HepG2 (cell line): ENCODE measurements around the gene GDF11. TPM values are rescaled to one million over a fixed set of nuclear protein-coding genes. Genes with fewer than 3 reads are reported as not detected.

Experiments
- CCDC6 ChIP-seq: sonication (generic); formaldehyde crosslinking; IDR thresholded peaks from 2 replicates; pipeline ENCODE4 v1.8.1; 2022; ENCODE audit warnings: mild to moderate bottlenecking, missing genetic modification reagents, moderate library complexity
- HOXA5 ChIP-seq: sonication (generic); formaldehyde crosslinking; IDR thresholded peaks from 2 replicates; pipeline ENCODE4 v1.4.0; 2020; ENCODE audit warnings: missing genetic modification reagents
- MATR3 ChIP-seq: sonication (generic); formaldehyde crosslinking; IDR thresholded peaks from 2 replicates; pipeline ENCODE4 v1.4.0; 2020; ENCODE audit warnings: missing genetic modification reagents
- MBNL3 ChIP-seq: fragments of 250-450 bp; sonication (Bioruptor Pico); conservative IDR thresholded peaks from 2 replicates; pipeline ENCODE4 v1.8.0; 2022; ENCODE audit warnings: mild to moderate bottlenecking, inconsistent platforms
- MXI1 ChIP-seq: IDR thresholded peaks from 3 replicates; pipeline ENCODE4 v1.6.1; 2012; ENCODE audit warnings: low read depth, low read length, inconsistent platforms, borderline replicate concordance
- MZF1 ChIP-seq: sonication (generic); formaldehyde crosslinking; IDR thresholded peaks from 2 replicates; pipeline ENCODE4 v1.8.1; 2023; ENCODE audit warnings: mild to moderate bottlenecking, missing genetic modification reagents, borderline replicate concordance
- PCBP2 ChIP-seq: fragments of 200-400 bp; formaldehyde crosslinking; optimal IDR thresholded peaks from 2 replicates; pipeline ENCODE3; 2018; ENCODE audit warnings: low read length, low read depth; ENCODE audit not compliant: poor library complexity, severe bottlenecking
- SOX6 ChIP-seq, 2 experiments: fragments of 450-650 bp in 1 of 2; sonication (generic) in 1 of 2; formaldehyde crosslinking in 1 of 2; IDR thresholded peaks; 2 replicates each; pipeline versions ENCODE4 v1.4.0 to v1.6.1; 2017 to 2020; ENCODE audit warnings: antibody characterized with exemption in 1 of 2, mild to moderate bottlenecking in 1 of 2, missing genetic modification reagents in 1 of 2
- TGIF2 ChIP-seq: IDR thresholded peaks from 2 replicates; pipeline ENCODE4 v1.6.1; 2016; ENCODE audit warnings: control low read depth, missing compliant biosample characterization
- ZNF10 ChIP-seq: sonication (generic); formaldehyde crosslinking; IDR thresholded peaks from 2 replicates; pipeline ENCODE4 v1.4.0; 2020; ENCODE audit warnings: mild to moderate bottlenecking, low read depth, missing genetic modification reagents, borderline replicate concordance
- ZNF256 ChIP-seq: sonication (generic); formaldehyde crosslinking; conservative IDR thresholded peaks from 2 replicates; pipeline ENCODE4 v1.4.0; 2020; ENCODE audit warnings: missing genetic modification reagents
- ZNF484 ChIP-seq: sonication (generic); formaldehyde crosslinking; IDR thresholded peaks from 2 replicates; pipeline ENCODE4 v1.5.1; 2020; ENCODE audit warnings: mild to moderate bottlenecking, low read depth, missing genetic modification reagents, borderline replicate concordance
- polyA plus RNA-seq, 8 experiments: library from polyadenylated mRNA; depleted of rRNA in 3 of 8; stranded (reverse) in 7 of 8; unstranded in 1 of 8; fragments of >200 nt; fragmentation: Illumina TruSeq in 4 of 8; extraction: Trizol in 4 of 8; gene quantifications; 2 replicates each; pipeline versions ENCODE4 v1.2.1 to v1.2.3, GENCODE V29; 2011 to 2016; ENCODE audit warnings: low read depth in 4 of 8, missing spikeins in 1 of 8, mixed read lengths in 1 of 8; ENCODE audit not compliant: insufficient read depth in 1 of 8
- total RNA-seq, 5 experiments: library from RNA; depleted of rRNA; stranded (reverse); fragments of >200 nt; fragmentation: Illumina TruSeq; extraction: Trizol; gene quantifications; 2 replicates each; pipeline ENCODE4 v1.2.3, GENCODE V29; 2016; ENCODE audit warnings: low read depth in 1 of 5
- TF ChIP-seq, protein P1 (sequence below): sonication (generic); formaldehyde crosslinking; IDR thresholded peaks from 2 replicates; pipeline ENCODE4 v1.8.1; 2023; ENCODE audit warnings: mild to moderate bottlenecking, missing genetic modification reagents, borderline replicate concordance
- TF ChIP-seq, protein P2 (sequence below), 2 experiments: IDR thresholded peaks; 2 replicates each; pipeline ENCODE4 v1.6.1; 2011 to 2012; ENCODE audit warnings: low read length in 2 of 2, borderline replicate concordance in 1 of 2, low read depth in 1 of 2, mild to moderate bottlenecking in 1 of 2, moderate library complexity in 1 of 2
- TF ChIP-seq, protein P3 (sequence below): sonication (generic); formaldehyde crosslinking; IDR thresholded peaks from 2 replicates; pipeline ENCODE4 v1.4.0; 2020; ENCODE audit warnings: mild to moderate bottlenecking, missing genetic modification reagents
- TF ChIP-seq, protein P4 (sequence below): IDR thresholded peaks from 2 replicates; pipeline ENCODE4 v1.4.0; 2020; ENCODE audit warnings: mild to moderate bottlenecking, missing genetic modification reagents

The GDF11 gene
- total and polyA plus RNA-seq, 2 of the 13 experiments (the other 11 are each of a cell fraction or from before 2014, with no cell fraction given): 0.63 to 1.5 TPM

DNA sequence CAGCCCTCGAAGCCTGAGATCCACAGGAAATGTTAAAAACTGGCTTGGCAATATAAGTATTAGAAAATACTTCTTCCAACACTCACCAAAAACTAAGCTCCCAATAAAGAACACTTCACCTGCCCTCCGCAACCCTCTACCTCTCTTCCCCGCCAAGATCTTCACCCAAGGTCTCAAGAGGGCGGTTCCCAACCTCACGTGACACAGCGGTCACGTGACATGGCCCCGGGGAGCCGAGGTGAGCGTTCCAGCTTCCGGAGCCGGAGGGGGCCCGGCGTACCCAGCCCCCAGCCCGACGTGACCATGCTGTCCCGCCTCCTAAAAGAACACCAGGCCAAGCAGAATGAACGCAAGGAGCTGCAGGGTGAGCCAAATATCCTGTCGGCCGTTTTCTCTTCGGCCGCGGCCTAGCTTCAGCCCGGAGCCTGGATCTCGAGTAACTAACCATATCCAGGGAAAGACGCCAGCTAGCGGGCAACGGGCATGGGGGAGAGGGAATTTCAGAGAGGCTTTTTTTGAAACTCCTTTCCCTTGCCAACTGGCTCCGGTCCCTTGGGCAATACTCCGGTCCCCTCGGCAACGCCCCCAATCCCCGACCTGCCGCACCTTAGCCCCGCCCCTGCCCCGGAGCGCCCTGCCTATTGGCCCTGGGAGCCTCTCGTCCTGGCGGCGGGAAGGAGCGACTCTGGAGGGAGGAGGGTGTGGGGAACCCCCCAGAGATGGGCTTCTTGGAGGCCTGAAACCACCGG lies 26.9 kb upstream of the GDF11 start, which contains the start of gene BLOC1S1 (continued):
- TF ChIP-seq PCBP2 (no peak), MATR3 (CRISPR knock-in tag) (no peak), MZF1 (no peak), ZNF484 (CRISPR knock-in tag) (no peak), HOXA5 (CRISPR knock-in tag) (no peak), ZNF10 (no peak), ZNF256 (CRISPR knock-in tag) (no peak), CCDC6 (CRISPR knock-in tag) (no peak), MXI1 (peak; percentile 49; the same call in 1 of the 3 replicates), MBNL3 (no peak), TGIF2 (CRISPR knock-in tag) (peak; percentile 70), SOX6 (IDR thresholded peaks at IDR 0.05) (no peak), SOX6 (CRISPR knock-in tag; IDR thresholded peaks at IDR 0.05) (0 out of 2 replicates have a peak, but pooled peaks have one; percentile 22)
- TF ChIP-seq, protein P1, sequence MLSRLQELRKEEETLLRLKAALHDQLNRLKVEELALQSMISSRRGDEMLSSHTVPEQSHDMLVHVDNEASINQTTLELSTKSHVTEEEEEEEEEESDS: peak; percentile 84; the same call in 1 of the 2 replicates
- TF ChIP-seq, protein P2, sequence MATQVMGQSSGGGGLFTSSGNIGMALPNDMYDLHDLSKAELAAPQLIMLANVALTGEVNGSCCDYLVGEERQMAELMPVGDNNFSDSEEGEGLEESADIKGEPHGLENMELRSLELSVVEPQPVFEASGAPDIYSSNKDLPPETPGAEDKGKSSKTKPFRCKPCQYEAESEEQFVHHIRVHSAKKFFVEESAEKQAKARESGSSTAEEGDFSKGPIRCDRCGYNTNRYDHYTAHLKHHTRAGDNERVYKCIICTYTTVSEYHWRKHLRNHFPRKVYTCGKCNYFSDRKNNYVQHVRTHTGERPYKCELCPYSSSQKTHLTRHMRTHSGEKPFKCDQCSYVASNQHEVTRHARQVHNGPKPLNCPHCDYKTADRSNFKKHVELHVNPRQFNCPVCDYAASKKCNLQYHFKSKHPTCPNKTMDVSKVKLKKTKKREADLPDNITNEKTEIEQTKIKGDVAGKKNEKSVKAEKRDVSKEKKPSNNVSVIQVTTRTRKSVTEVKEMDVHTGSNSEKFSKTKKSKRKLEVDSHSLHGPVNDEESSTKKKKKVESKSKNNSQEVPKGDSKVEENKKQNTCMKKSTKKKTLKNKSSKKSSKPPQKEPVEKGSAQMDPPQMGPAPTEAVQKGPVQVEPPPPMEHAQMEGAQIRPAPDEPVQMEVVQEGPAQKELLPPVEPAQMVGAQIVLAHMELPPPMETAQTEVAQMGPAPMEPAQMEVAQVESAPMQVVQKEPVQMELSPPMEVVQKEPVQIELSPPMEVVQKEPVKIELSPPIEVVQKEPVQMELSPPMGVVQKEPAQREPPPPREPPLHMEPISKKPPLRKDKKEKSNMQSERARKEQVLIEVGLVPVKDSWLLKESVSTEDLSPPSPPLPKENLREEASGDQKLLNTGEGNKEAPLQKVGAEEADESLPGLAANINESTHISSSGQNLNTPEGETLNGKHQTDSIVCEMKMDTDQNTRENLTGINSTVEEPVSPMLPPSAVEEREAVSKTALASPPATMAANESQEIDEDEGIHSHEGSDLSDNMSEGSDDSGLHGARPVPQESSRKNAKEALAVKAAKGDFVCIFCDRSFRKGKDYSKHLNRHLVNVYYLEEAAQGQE (IDR thresholded peaks at IDR 0.05; ENCODE audit: borderline replicate concordance in 1 of 2, low read depth in 1 of 2, low read length in 2 of 2): no peak
- TF ChIP-seq, protein P3, sequence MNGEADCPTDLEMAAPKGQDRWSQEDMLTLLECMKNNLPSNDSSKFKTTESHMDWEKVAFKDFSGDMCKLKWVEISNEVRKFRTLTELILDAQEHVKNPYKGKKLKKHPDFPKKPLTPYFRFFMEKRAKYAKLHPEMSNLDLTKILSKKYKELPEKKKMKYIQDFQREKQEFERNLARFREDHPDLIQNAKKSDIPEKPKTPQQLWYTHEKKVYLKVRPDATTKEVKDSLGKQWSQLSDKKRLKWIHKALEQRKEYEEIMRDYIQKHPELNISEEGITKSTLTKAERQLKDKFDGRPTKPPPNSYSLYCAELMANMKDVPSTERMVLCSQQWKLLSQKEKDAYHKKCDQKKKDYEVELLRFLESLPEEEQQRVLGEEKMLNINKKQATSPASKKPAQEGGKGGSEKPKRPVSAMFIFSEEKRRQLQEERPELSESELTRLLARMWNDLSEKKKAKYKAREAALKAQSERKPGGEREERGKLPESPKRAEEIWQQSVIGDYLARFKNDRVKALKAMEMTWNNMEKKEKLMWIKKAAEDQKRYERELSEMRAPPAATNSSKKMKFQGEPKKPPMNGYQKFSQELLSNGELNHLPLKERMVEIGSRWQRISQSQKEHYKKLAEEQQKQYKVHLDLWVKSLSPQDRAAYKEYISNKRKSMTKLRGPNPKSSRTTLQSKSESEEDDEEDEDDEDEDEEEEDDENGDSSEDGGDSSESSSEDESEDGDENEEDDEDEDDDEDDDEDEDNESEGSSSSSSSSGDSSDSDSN (CRISPR knock-in tag): peak; percentile 82
- TF ChIP-seq, protein P4, sequence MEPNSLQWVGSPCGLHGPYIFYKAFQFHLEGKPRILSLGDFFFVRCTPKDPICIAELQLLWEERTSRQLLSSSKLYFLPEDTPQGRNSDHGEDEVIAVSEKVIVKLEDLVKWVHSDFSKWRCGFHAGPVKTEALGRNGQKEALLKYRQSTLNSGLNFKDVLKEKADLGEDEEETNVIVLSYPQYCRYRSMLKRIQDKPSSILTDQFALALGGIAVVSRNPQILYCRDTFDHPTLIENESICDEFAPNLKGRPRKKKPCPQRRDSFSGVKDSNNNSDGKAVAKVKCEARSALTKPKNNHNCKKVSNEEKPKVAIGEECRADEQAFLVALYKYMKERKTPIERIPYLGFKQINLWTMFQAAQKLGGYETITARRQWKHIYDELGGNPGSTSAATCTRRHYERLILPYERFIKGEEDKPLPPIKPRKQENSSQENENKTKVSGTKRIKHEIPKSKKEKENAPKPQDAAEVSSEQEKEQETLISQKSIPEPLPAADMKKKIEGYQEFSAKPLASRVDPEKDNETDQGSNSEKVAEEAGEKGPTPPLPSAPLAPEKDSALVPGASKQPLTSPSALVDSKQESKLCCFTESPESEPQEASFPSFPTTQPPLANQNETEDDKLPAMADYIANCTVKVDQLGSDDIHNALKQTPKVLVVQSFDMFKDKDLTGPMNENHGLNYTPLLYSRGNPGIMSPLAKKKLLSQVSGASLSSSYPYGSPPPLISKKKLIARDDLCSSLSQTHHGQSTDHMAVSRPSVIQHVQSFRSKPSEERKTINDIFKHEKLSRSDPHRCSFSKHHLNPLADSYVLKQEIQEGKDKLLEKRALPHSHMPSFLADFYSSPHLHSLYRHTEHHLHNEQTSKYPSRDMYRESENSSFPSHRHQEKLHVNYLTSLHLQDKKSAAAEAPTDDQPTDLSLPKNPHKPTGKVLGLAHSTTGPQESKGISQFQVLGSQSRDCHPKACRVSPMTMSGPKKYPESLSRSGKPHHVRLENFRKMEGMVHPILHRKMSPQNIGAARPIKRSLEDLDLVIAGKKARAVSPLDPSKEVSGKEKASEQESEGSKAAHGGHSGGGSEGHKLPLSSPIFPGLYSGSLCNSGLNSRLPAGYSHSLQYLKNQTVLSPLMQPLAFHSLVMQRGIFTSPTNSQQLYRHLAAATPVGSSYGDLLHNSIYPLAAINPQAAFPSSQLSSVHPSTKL (CRISPR knock-in tag): peak; percentile 73
